Thoracic aorta (tissue), 2 donors: ENCODE data around the gene LBH. TPM values are rescaled to one million over a fixed set of nuclear protein-coding genes. Genes with fewer than 3 reads are reported as not detected.
A peak's percentile ranks its signal among the peaks of the same experiment; 100 is the strongest.

ENCODE experiments used
- ATAC-seq: fragments of 150-250 bp; one replicate; pipeline ENCODE4 v1.8.0; 2017; ENCODE audit warnings: low read depth; ENCODE audit not compliant: insufficient number of reproducible peaks, low FRiP score
- DNase-seq: peaks from one replicate; pipeline ENCODE4 v3.0.0-alpha.2; 2020; ENCODE audit warnings: low spot score
- H3K27ac ChIP-seq, 2 donors: fragments of 200-600 bp; sonication (generic); 1 replicate in 1 of 2; 2 replicates in 1 of 2; pipeline ENCODE4 v1.5.1; 2016; ENCODE audit warnings: mild to moderate bottlenecking in 2 of 2, moderate library complexity in 2 of 2
- H3K27me3 ChIP-seq: fragments of 200-600 bp; sonication (generic); replicated peaks from 2 replicates; pipeline ENCODE4 v1.6.0; 2016; ENCODE audit warnings: mild to moderate bottlenecking; ENCODE audit not compliant: insufficient read depth
- H3K36me3 ChIP-seq: fragments of 200-600 bp; sonication (generic); one replicate; pipeline ENCODE4 v1.5.1; 2016
- H3K4me1 ChIP-seq, 2 donors: fragments of 200-600 bp; sonication (generic); 1 replicate in 1 of 2; 2 replicates in 1 of 2; pipeline versions ENCODE4 v1.5.1 to v1.6.0; 2016; ENCODE audit warnings: low read depth in 2 of 2, mild to moderate bottlenecking in 1 of 2; ENCODE audit not compliant: control insufficient read depth in 1 of 2
- H3K4me3 ChIP-seq: fragments of 200-600 bp; sonication (generic); 2 replicates; pipeline ENCODE4 v1.5.1; 2016; ENCODE audit warnings: mild to moderate bottlenecking
- H3K9me3 ChIP-seq: fragments of 200-600 bp; sonication (generic); 2 replicates; pipeline ENCODE4 v1.5.1; 2016
- total RNA-seq, 2 donors: library from RNA; depleted of rRNA; stranded (reverse); fragments of >200 nt; gene quantifications; one replicate each; pipeline versions ENCODE4 v1.1.0 to v1.2.3, GENCODE V29; 2016
- TF ChIP-seq, protein P1 (sequence below): fragments of 200-600 bp; sonication (generic); IDR thresholded peaks from one replicate; pipeline ENCODE4 v1.5.1; 2019; ENCODE audit warnings: antibody characterized with exemption

Gene LBH
- total RNA-seq, 2 donors from 2014 or later, result 121 to 210 TPM

DNA sequence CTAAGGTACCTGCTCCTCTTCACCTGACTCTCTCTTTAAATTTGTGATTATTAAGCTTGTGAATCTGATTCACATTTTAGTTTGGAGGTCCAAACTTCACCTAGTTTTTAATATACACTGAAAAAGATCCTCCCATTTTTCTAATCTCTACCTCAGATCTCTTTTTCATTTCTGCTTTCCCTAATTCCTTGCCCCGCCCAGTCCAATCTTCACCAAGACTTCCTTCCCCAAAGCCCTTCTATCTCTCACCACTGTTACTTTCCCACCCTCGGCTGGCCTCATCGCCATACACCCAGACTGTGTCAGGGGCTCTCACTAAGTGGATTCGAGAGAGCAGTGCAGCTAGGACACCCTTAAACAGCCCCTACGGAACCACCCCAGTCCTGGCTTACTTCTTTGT is 40.0 kb downstream of the LBH start:
- Histone ChIP-seq H3K4me1 (peaks cover 13 to 52% of the 10 kb centered on the region in 2 donors), H3K36me3 (no peaks in the 10 kb centered on the region), H3K27me3 (no peaks in the 10 kb centered on the region), H3K9me3 (no peaks in the 10 kb centered on the region), H3K4me3 (no peak overlapping the region), H3K27ac (no peak overlapping the region)
- ATAC-seq (no peak), DNase-seq (no peak)
- TF ChIP-seq, protein P1, sequence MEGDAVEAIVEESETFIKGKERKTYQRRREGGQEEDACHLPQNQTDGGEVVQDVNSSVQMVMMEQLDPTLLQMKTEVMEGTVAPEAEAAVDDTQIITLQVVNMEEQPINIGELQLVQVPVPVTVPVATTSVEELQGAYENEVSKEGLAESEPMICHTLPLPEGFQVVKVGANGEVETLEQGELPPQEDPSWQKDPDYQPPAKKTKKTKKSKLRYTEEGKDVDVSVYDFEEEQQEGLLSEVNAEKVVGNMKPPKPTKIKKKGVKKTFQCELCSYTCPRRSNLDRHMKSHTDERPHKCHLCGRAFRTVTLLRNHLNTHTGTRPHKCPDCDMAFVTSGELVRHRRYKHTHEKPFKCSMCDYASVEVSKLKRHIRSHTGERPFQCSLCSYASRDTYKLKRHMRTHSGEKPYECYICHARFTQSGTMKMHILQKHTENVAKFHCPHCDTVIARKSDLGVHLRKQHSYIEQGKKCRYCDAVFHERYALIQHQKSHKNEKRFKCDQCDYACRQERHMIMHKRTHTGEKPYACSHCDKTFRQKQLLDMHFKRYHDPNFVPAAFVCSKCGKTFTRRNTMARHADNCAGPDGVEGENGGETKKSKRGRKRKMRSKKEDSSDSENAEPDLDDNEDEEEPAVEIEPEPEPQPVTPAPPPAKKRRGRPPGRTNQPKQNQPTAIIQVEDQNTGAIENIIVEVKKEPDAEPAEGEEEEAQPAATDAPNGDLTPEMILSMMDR, result no peak

DNA sequence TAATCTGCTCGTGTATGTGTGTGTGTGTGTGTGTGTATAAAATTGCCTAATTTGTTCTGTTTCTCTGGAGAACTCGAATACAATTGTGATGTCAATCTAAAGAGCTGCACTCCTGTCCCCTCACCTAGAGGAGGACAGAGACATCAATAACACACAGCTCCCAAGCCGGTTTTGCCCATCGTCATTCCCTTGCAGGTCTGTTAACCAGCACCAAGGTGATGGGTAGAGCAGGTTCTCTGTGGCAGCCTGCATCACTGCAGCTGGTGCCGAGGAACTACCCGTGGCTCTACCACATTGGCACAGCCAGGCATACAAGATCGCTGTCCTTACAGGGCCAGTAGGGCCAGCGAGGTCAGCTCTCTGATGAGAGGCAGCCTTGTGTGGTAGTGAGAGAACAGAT is 41.0 kb downstream of the LBH start:
- H3K9me3 ChIP-seq, result no peaks in the 10 kb centered on the region
- no peak overlapping the region for H3K27ac ChIP-seq
- TF ChIP-seq, protein P1, result no peak
- H3K36me3 ChIP-seq, result no peaks in the 10 kb centered on the region
- H3K4me1 ChIP-seq, result peaks cover 8 to 54% of the 10 kb centered on the region in 2 donors
- ATAC-seq (no peak), DNase-seq (no peak)
- no peaks in the 10 kb centered on the region for H3K27me3 ChIP-seq
- no peak overlapping the region for H3K4me3 ChIP-seq

DNA sequence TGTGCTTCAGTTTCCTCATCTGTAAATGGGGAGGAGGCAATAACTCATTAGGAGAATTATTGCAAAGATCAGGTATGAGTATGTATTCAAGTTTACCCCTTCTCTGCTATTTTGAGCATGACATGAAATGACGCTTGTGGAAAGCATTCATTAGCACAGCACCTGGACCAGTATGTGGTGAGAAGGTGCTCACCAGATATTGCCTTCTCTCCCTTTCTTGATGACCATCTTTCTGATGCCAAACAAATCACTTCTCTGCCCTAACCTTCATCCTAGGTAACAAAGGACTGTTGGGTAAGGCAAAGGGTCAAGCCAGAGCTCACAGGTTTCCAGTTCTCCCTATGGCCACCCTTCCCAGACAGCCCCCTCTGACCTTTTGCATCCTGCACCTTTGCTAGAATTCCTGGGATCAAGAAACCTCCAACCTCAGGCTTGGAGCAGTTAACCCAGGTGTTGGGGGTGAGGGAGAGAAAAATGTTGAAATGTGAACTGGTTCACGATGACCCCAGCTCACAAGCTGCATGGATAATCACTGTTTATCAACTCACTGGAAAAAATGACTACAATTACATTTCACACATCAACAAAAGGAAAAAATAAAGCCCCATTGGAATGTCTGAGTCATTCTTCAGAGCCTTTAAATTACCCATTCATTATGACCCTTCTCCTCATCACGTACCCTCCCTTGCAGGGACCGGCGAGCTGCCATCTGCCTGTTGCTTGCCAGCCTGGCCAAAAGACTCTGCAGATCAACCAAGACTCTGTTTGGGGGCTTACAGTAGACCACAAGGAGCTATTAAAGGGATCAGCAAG is 41.6 kb downstream of the LBH start:
- Histone ChIP-seq H3K27ac (peak overlapping the region; percentile 65 to 74), H3K4me1 (peaks cover 8 to 53% of the 10 kb centered on the region in 2 donors), H3K27me3 (no peaks in the 10 kb centered on the region), H3K36me3 (no peaks in the 10 kb centered on the region), H3K4me3 (no peak overlapping the region), H3K9me3 (no peaks in the 10 kb centered on the region)
- DNase-seq (no peak), ATAC-seq (peak; percentile 38)
- TF ChIP-seq, protein P1, result no peak

DNA sequence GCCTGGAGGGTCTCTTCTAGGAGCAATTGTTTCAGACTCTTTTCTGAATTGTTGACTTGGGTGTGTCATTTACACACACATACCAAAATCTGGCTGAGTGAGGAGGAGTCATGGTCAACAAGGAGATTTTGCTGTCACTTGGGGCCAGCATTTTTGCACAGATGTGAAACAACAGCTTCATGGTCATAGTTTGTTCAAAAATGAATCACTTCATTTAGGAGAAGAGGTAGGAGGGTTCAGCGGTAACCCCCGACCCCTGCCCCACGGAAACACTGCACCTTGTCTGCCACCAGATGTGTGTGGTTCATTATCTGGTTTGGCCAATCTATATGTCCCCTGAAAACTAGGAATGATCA is 42.2 kb downstream of the LBH start:
- TF ChIP-seq, protein P1, result no peak
- Histone ChIP-seq H3K4me1 (peaks cover 8 to 47% of the 10 kb centered on the region in 2 donors), H3K4me3 (no peak overlapping the region), H3K36me3 (no peaks in the 10 kb centered on the region), H3K27ac (peak overlapping the region; percentile 65 to 74), H3K9me3 (no peaks in the 10 kb centered on the region), H3K27me3 (no peaks in the 10 kb centered on the region)
- DNase-seq (no peak), ATAC-seq (no peak)

DNA sequence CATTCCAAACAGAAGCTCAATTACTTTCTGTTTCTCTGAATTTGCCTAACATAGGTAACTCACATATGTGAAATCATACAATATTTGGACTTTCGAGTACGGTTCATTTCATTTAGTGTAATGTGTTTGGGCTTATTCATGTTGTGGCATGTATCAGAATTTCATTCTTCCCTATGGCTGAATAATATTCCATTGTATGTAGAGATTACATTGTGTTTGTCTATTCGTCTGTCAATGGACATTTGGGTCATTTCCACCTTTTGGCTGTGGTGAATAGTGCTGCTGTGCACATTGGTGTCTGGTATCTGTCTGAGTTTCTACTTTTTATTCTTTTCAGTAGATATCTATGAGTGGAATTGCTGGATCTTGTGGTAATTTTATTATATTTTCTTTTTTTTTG is 43.9 kb downstream of the LBH start:
- H3K36me3 ChIP-seq, result no peaks in the 10 kb centered on the region
- DNase-seq (no peak), ATAC-seq (no peak)
- H3K9me3 ChIP-seq, result no peaks in the 10 kb centered on the region
- H3K27me3 ChIP-seq, result no peaks in the 10 kb centered on the region
- H3K4me3 ChIP-seq, result no peak overlapping the region
- TF ChIP-seq, protein P1, result no peak
- peaks cover 8 to 45% of the 10 kb centered on the region in 2 donors for H3K4me1 ChIP-seq
- H3K27ac ChIP-seq, result peak overlapping the region in 1 of 2 donors; percentile 30
